Muscle of arm (tissue), 12 donors: ENCODE data around the gene L2HGDH. TPM values are rescaled to one million over a fixed set of nuclear protein-coding genes. Genes with fewer than 3 reads are reported as not detected.

Experiments
- DNase-seq: peaks from one replicate; pipeline ENCODE4 v3.0.0-alpha.2; 2013
- polyA plus RNA-seq, 12 donors: library from polyadenylated mRNA; unstranded; fragments of 120-200 nt; gene quantifications; one replicate each; pipeline ENCODE4 v1.2.1, GENCODE V29; 2013; ENCODE audit not compliant: insufficient read length in 12 of 12

Gene L2HGDH
- polyA plus RNA-seq, 12 donors = 5.4 to 9.0 (median 6.4) TPM; not detected in 1

DNA sequence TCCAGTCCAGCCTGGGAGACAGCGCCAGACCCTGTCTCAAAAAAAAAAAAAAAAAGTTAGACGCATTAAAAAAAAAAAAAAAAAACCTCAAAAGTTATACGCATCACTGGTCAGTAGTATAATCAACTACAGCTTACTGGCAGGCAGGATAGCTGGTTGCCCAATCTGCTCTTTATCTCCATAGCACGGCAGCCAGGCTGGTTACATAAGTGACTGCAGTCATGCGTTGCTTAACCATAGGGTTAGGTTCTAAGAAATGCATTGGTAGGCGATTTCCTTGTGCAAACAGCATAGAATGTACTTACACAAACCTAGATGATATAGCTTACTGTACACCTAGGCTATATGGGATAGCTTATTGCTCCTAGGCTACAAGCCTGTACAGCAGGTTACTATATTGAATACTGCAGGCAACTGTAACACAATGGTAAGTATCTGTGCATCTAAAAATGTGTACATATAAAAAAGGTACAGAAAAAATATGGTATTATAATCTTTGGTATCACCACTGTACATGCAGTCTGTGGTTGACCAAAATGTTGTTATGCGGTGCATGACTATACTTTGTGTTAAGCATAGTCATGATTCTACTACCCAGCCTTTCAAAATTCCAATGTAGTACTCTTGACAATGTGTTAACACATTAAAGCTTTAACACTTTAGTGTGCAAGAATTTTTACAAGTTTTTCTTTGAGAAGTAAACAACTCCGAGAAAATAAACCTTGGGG, 8.1 kb downstream of the L2HGDH start:
- DNase-seq = no peak

DNA sequence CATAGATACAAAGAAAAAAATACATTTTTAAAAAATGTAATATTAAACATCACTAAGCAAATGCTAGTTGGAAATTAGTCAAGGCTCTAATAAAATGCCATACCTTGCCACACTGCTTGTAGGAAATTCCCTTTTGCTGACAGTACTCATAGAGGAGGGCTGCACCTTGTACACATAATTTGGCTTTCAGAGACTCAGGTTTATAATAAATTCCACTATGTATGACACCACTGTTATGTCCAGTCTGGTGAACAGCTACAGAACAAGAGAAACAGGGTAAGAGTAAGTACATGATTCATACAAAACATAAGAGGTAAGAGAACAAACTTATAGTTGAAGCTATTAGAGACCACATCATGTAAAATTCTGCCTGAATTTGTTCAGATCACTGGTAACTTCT, 10.1 kb downstream of the L2HGDH start:
- no peak for DNase-seq

DNA sequence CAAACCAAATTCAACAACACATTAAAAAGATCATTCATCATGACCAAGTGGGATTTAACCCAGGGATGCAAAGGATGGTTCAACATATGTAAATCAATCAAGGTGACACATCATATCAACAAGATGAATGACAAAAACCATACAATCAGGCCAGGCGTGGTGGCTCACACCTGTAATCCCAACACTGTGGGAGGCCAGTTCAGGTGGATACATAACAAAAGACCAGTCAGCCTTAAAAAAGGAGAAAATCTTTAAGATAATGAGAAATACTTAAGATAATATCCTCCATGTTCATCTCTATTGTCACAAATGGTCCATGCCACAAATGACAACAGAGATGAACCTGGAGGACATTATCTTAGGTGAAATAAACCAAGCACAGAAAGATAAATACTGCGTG, 12.4 kb downstream of the L2HGDH start:
- DNase-seq = no peak

DNA sequence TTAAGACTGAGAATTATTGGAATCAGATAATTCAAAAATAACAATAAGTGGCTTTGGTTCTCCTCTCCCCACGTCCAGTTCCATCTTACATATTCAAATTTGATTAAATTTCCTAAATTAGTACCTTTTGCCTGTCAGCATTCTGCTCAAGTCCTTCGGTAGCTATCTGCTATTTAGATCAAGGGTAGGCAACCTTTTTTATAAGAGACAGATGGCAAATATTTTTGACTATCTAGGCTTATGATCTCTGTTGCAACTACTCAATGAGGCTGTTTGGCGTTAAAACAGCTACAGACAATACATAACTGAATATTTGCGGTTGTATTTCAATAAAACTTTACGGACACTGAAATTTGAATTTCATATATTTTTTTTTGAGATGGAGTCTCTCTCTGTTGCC, 21.7 kb downstream of the L2HGDH start:
- DNase-seq = no peak

DNA sequence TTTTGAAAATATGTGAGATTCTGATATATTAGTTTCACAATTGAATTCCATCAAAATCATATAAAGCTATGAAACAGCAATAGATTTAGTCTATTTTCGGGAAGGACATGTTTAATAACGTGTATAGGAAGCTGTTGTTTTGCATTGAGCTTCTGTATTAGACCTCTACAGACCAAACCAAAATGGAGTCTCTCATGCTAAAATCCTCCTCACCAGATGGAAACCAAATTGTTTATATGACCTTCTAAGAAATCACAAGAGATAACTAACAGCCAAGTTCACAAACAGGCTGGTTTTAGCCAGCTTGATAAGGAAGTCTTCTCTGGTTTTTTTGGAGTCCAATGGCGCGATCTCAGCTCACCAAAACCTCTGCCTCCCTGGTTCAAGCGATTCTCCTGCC, 23.9 kb downstream of the L2HGDH start:
- no peak for DNase-seq

DNA sequence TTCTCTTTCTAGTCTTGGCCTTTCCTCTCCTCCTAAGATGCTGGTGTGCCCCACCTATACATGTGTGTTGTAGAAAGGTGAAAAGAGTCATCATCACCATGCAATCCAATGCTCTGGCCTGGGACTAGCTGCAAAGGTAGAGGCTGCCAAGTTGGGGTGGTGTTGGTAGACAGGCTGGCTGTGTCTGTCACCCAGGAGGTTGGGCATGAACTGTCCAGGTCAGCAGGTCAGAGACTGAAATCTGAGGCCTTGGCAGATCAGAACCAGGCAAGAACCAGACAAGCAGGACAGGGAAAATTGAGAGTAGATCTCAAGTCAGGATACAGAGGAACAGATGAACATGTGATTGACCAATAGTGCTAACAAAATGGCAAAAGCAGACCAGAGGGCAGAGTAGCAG, 26.2 kb downstream of the L2HGDH start:
- DNase-seq = no peak

DNA sequence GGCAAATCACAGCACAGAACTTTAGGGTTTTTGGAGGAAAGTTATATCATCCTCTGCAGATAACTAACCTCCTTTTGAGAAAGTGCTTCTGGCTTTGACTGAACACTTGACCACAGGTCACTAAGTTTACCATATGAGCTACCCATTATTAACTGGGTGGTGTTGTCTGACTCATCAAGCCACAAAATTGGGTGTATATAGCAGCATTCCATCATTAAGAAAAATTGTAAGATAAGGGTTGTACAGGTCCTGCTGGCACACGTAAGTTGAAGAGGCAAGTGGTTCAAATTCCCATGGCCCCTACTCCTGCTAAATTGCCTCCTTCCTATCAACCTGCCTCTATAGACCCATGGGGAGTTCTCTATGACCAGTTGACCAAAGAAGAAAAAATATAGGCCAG, 39.5 kb downstream of the L2HGDH start:
- no peak for DNase-seq

DNA sequence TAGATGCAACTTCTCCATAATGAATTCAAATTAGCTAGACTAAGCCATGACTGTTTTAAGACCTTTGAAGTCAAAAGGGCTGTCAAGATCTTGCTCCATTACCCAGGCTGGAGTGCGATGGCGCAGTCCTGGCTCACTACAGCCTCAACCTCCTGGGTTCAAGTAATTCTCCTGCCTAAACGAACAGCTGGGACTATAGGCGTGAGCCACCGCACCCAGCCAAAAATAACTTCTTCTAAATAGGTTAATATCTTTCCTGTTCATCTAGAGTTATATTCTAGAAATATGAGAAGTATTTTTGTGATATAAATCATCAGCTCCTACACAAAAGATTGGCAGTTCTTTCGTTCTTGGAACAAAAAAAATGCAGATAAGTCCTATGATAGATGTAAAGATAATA, 41.1 kb downstream of the L2HGDH start:
- DNase-seq = no peak

DNA sequence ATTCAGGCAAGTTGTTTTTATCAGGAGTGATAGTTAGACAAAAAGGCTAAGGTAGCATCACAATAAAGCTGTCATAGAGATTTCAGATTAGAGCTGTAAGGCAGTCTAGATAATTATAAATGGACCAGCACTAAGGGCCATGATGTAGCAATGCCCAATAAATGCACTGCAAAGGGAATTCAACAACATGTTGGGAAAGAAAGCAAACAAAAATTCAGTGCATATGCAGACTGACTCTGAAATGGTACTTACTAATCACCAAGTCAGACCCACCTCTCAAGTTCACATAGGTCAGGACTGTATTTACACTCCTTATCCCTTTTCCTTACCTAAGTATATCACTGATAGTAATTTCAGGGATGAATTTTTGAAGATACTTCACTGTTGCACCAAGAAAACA, 47.0 kb downstream of the L2HGDH start:
- DNase-seq = no peak

DNA sequence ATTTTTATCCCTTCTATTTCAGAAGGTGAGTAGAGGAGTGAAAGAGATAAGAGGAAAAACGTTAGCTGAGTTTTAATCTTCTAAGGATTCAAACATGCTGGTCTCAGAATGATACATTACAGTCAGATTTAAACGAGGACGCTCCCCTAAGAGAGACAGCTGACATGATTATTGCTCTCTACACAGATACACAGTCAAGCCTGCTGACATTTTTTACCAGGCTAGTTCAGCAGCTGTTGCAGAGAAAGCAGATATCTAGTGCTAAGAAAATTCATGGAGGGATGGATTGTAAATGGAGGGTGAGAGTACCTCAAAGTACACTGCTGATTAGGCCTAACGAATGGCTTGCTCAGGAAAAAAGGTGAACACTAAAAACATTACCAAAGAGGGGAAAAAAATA, 48.7 kb downstream of the L2HGDH start:
- DNase-seq = no peak

DNA sequence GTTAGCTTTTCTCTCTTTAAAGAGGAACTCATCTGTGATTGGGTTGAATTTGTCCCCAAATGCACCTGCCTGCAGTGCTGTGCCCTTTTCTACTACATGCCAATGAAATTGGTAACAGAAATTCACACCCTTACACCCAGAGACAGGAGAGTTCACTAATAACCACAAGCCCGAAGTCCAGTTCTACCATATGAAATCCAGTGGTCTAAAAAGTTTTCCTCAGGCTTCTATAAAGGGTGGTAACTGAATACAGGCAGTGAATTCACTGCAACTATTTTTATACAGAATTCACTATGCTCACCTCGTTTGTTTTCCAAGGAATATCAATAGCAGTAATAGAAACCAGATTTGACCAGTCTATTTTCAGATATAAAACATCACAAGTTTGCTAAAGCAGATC, 49.2 kb downstream of the L2HGDH start:
- DNase-seq = no peak

DNA sequence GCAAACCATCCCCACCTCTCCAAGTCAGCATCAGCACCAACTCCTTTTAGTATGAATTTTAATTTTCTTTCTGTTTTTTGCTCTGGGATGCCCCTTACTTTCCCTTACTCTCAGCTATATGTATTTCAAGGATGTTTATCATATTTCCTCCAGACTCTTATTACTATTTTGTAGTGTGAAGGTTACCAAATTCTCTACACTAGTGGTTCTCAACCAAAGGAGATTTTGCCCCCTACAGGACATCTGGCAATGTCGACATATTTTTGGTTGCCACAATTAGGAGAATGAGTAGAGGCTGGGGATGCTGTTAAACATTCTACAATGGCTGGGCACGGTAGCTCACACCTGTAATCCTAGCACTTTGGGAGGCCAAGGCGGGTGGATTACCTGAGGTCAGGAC, 51.5 kb downstream of the L2HGDH start:
- DNase-seq = peak; percentile 17

DNA sequence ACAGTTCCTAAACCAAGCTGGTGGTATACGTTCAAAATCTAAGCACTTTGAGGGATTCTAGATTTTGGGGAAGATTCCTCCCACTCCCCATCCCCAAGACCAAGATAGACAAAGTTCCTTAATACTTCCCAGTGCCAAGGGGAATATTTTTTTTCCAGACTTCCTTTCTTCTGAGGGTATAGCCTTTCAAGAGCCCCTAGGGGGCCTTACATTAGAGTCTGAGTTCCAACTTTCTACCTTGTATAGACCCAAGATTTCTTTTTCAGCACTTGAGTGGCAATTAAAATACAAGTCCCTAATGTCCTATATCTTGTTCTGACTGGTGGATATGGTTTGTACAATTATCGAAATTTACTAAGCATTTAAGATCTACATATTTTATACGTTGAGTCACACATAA, 52.0 kb downstream of the L2HGDH start:
- DNase-seq = no peak

DNA sequence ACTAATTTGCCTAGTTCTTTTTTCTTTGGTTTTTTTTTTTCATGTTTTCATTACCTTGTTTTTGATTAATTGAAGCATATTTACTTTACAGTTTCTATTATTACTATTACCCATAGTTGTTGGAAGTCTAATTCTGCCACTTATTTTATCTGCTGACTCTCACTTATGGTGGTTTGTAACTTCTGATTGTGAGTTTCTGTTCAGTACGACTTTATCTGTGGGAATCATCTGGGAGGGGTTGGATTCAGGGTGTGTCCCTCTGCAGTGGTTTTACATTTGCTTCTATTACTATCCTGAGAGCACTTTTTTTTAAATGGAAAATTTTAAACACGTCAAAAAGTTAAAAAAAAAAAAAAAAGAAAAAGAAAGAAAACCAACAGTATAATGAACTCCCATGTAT, 54.3 kb downstream of the L2HGDH start:
- no peak for DNase-seq

DNA sequence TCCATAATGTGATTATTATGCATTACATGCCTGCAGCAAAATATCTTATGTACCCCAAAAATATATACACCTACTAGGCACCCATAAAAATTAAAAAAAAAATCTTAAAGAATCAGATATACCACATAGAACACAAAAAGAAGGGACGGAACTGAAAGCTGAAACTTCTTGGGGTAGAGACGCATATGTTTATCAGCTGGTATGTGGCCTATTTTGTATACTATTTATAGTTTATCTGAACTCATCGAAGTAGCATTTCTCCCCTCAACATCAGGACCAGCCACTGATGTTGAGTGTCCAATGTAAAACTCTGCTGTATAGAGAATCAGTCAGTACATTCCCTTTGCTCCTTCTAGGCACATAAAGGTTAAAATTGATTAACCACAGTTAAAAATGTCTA, 57.8 kb downstream of the L2HGDH start:
- DNase-seq = no peak

DNA sequence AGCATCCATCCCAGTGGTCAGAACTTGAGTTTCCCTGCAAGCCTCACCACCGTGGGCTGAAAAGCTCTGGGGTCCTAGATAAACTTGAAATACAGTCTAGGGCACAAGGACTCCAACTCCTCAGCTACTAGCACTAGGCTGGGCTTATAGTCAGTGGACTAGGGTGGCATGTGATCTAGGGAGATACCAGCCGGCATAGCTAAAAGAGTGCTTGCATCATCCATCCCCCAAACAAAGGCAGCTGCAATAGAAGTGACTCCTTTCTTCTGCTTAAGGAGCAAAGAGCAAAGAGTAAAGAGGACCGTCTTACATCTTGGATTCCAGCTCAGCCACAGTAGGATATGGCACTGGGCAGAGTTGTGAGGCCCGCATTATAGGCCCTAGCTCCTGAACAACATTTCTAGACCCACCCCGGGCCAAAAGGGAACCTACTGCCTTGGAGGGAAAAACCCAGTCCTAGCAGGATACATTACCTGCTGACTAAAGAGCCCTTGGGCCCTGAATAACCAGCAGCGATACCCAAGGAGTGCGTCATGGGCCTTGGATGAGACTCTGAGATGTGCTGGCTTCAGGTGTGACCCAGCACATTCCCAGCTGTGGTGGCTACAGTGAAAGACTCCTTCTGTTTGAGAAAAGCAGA, 62.8 kb downstream of the L2HGDH start:
- no peak for DNase-seq

DNA sequence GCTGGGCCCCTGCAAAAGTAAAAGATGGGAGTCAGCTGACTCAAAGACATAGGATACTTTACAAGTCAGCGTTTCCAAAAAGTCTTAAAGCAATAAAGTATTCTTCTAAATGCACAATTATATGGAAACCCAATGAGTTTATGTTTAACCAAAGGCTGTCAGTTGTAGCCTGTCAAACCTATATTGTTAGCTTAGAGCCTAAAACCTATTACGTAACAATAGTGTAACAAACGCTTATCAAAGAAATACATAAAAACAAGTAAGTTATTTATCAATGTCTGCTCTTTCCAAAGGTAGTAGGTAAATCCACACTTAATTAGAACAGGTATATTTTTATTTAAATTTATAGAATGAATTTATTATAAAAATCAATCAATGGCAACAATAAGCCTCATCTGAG, 64.8 kb downstream of the L2HGDH start:
- no peak for DNase-seq

DNA sequence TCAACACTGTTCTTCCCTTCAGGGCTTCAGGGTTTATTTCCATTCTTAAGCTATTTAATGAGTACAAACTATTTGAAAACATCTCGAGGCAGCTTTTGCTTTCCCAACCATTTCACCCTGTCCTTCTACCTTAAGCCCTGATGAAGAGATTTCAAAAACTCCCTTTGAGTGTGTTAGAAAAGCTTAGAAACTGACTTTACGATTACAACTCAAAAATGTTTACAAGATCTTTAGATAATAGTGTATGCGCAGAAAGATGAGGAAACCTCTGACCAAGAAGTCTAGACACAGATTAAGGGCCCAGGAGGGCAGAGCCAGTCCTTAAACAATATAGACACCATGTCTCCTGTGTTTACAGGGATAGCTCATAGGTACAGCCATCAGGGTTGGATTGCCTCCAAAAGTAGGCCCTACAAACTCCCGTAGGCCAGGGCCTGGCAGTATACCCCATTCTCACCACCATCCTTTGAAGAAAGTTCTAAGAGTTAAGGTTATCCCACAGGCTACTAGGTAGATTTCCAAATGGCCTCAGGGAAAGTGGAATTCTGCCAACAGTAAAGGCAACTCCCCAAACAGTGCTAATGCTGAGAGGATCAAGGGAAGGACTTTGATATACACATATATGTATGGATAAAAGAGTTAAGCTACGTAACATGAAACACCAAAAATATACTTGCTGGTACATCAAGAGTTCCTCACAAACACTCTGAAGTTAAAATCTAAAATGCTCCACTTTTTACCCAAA, 69.3 kb downstream of the L2HGDH start:
- DNase-seq = no peak

DNA sequence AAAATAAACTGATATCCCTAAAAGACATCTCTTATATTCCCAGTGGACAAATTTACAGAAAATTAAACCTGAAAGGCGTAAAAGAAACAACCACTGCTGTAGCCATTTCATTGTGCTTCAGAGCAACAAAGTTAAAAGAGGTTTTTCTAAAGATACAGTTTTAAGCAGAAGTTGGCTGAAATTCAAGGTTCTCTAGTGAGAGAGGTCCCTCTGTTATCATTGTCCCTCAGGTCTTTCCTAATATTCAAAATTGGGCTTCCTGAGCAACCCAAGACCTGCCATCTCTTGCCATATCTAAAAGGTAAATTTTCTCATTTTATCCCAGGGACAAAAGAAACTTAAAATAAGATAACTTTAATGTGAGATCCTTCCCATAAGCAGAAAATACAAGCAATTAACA, 69.9 kb downstream of the L2HGDH start:
- DNase-seq = no peak

DNA sequence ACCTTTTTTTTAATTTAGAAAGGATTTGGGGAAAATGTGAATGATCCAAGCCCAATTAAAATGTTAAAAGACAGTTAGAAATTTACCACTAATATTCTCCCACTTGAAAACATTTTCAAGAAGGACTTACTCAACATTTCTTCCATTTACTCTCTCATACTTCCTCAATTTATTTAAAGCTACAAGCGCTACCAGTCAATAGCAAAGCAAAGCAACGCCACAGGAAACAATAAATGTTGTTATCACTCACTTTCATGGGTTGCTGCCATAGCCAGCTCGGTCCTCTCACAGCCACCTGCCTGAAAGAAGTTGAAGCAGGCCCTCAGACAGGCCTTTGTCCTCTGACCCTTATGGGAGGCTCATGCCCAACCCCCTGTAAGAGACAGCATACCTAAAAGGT, 74.6 kb downstream of the L2HGDH start:
- no peak for DNase-seq

DNA sequence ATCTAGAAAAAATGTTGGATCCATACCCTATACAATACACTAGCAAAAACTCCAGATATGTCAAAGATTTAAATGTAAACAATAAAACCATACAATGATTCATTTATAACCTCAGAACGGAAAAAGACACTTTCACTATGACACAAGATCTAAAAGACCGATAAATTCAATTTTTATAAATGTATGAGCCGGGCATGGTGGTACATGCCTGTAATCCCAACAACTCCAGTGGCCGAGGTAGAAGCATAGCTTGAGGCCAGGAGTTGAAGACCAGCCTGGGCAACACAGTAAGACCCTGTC, 78.1 kb downstream of the L2HGDH start:
- no peak for DNase-seq

DNA sequence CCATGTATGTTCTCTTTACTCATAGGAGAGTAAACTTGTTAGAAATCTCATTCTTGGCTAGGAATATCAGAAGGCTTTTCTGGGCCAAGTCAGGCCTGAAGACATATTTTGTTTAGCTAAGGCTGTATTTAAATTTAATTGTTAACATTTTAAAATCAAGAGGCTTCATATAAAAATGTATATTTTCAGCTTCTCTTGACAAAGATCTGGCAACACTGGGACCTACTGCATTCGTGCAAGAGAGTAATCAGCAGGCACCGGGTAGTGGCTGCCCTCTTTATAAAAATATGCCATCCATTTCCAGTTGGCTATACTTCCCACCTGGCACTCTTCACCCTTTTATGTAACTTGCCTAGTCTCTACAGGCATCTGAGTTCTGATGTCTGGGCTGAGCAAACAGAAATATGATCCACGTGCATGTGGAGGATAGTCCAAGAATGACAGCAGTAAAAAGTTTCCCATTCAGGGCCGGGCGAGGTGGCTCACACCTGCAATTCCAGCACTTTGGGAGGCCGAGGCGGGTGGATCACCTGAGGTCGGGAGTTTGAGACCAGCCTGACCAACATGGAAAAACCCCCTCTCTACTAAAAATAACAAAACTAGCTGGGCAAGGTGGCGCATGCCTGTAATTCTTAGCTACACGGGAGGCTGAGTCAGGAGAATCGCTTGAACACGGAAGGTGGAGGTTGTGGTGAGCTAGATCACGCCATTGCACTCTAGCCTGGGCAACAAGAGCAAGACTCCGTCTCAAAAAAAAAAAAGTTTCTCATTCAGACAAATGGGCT, 78.7 kb downstream of the L2HGDH start:
- no peak for DNase-seq

DNA sequence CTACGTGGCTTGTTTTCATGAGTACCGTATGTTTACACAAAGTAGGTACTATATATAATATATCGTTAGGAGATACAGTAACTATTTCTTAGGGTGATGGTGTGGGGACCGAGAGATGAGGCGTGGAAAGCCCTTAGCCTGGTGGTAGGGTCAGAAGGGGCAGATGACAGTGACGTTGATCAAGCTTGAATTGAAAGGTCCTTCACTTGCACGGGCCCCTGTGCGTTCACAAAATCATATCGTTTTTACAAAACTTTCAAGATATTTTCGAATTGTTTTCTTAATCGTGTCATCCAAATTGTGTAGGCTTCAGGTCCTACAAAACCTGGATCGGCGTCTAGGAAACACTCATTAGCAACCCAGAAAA, 79.8 kb downstream of the L2HGDH start:
- no peak for DNase-seq
